ENCODE measurements around the gene DEDD2. TPM values are rescaled to one million over a fixed set of nuclear protein-coding genes. Genes with fewer than 3 reads are reported as not detected.

The DEDD2 gene
- total RNA-seq, 1 experiment from 2014 or later = 32.7 TPM

GRCh38 chr19:42156571-42156970, 60.9 kb downstream of the DEDD2 start:
- Histone ChIP-seq H3K4me3 (replicated peaks in 1 of 2; ENCODE audit: low read depth in 1 of 2, low read length in 2 of 2) (no peak overlapping the region), H3K9me3 (ENCODE audit: control insufficient read depth in 1 of 2, insufficient read depth in 1 of 2, low read depth in 1 of 2, low read length in 2 of 2) (no peaks in the 10 kb centered on the region), H3K4me2 (ENCODE audit: low read length) (no peak overlapping the region), H3K27ac (ENCODE audit: low read depth, low read length) (no peak overlapping the region), H3K27me3 (ENCODE audit: insufficient read depth, low read length) (peaks cover 33% of the 10 kb centered on the region), H4K20me1 (ENCODE audit: insufficient read depth) (no peaks in the 10 kb centered on the region), H3K9ac (ENCODE audit: low read length) (no peak overlapping the region), H3K4me1 (ENCODE audit: control insufficient read depth in 1 of 2, insufficient read depth in 2 of 2, low read length in 2 of 2) (no peaks in the 10 kb centered on the region), H2AFZ (ENCODE audit: low read depth, low read length, poor library complexity, severe bottlenecking) (no peak overlapping the region), H3K36me3 (ENCODE audit: control insufficient read depth in 1 of 2, insufficient read depth in 2 of 2, low read length in 2 of 2) (no peaks in the 10 kb centered on the region), H3K9me2 (ENCODE audit: insufficient read depth) (no peaks in the 10 kb centered on the region), H3K79me2 (ENCODE audit: insufficient read depth, low read length) (no peaks in the 10 kb centered on the region)
- DNase-seq (ENCODE audit: low read depth, low spot score) = no peak
- ChIA-PET POLR2A (no interaction called here), CTCF (no interaction called here), RAD21 (ENCODE audit: low non-redundant PET in 1 of 2, low total read pairs in 2 of 2, uncharacterized antibody in 2 of 2, unreplicated experiment in 2 of 2) (no interaction called here)
- no peak for ATAC-seq
- TF ChIP-seq POLR2A (IDR thresholded peaks at IDR 0.05; ENCODE audit: borderline replicate concordance, extremely low read depth, insufficient read depth, insufficient read length) (no peak), RAD21 (IDR thresholded peaks at IDR 0.05; ENCODE audit: low read depth) (no peak), JUND (IDR thresholded peaks at IDR 0.05) (no peak), EGR1 (IDR thresholded peaks at IDR 0.05; ENCODE audit: low read depth) (no peak), YY1 (IDR thresholded peaks at IDR 0.05; ENCODE audit: extremely low read depth, insufficient replicate concordance, low read depth, low read length) (no peak), FOSL1 (IDR thresholded peaks at IDR 0.05; ENCODE audit: low read depth) (no peak), CBX3 (IDR thresholded peaks at IDR 0.05; ENCODE audit: low read depth) (no peak), CTCF (IDR thresholded peaks at IDR 0.05 in 2 of 3, conservative IDR thresholded peaks at IDR 0.05 in 1 of 3; ENCODE audit: borderline replicate concordance in 1 of 3, insufficient read depth in 1 of 3, low read depth in 2 of 3, low read length in 2 of 3) (no peak)
- intact Hi-C loops (cut with micrococcal nuclease) = no loop called here
- no TSS peak for BruUV-seq (replicated peaks)

- intact Hi-C loops (cut with micrococcal nuclease) = no loop called here
- Histone ChIP-seq H3K9ac (ENCODE audit: low read length) (no peak overlapping the region), H3K4me3 (replicated peaks in 1 of 2; ENCODE audit: low read depth in 1 of 2, low read length in 2 of 2) (no peak overlapping the region), H3K27ac (ENCODE audit: low read depth, low read length) (no peak overlapping the region), H3K4me1 (ENCODE audit: control insufficient read depth in 1 of 2, insufficient read depth in 2 of 2, low read length in 2 of 2) (no peaks in the 10 kb centered on the region), H2AFZ (ENCODE audit: low read depth, low read length, poor library complexity, severe bottlenecking) (no peak overlapping the region), H3K4me2 (ENCODE audit: low read length) (no peak overlapping the region), H3K9me3 (ENCODE audit: control insufficient read depth in 1 of 2, insufficient read depth in 1 of 2, low read depth in 1 of 2, low read length in 2 of 2) (no peaks in the 10 kb centered on the region), H3K79me2 (ENCODE audit: insufficient read depth, low read length) (no peaks in the 10 kb centered on the region), H3K36me3 (ENCODE audit: control insufficient read depth in 1 of 2, insufficient read depth in 2 of 2, low read length in 2 of 2) (no peaks in the 10 kb centered on the region), H4K20me1 (ENCODE audit: insufficient read depth) (no peaks in the 10 kb centered on the region), H3K27me3 (ENCODE audit: insufficient read depth, low read length) (peaks cover 27% of the 10 kb centered on the region), H3K9me2 (ENCODE audit: insufficient read depth) (no peaks in the 10 kb centered on the region)
- ATAC-seq (no peak), DNase-seq (ENCODE audit: low read depth, low spot score) (no peak)
- TF ChIP-seq SIN3A (IDR thresholded peaks at IDR 0.05; ENCODE audit: low read depth) = no peak
- no peak for TF ChIP-seq YY1 (IDR thresholded peaks at IDR 0.05; ENCODE audit: extremely low read depth, insufficient replicate concordance, low read depth, low read length)
- TF ChIP-seq POLR2AphosphoS5 (IDR thresholded peaks at IDR 0.05; ENCODE audit: low read depth, low read length) = no peak
- no peak for TF ChIP-seq CTCF (IDR thresholded peaks at IDR 0.05 in 2 of 3, conservative IDR thresholded peaks at IDR 0.05 in 1 of 3; ENCODE audit: borderline replicate concordance in 1 of 3, insufficient read depth in 1 of 3, low read depth in 2 of 3, low read length in 2 of 3)
- no peak for TF ChIP-seq EGR1 (IDR thresholded peaks at IDR 0.05; ENCODE audit: low read depth)
- TF ChIP-seq EZH2 (IDR thresholded peaks at IDR 0.05) = no peak
- TF ChIP-seq SRF (IDR thresholded peaks at IDR 0.05; ENCODE audit: low read depth) = no peak
- no peak for TF ChIP-seq MAX (IDR thresholded peaks at IDR 0.05)
- TF ChIP-seq CBX3 (IDR thresholded peaks at IDR 0.05; ENCODE audit: low read depth) = no peak
- TF ChIP-seq JUND (IDR thresholded peaks at IDR 0.05) = no peak
- no peak for TF ChIP-seq SP1 (IDR thresholded peaks at IDR 0.05; ENCODE audit: low read depth)
- no peak for TF ChIP-seq ELF1 (IDR thresholded peaks at IDR 0.05; ENCODE audit: borderline replicate concordance, low read depth)
- TF ChIP-seq ATF3 (IDR thresholded peaks at IDR 0.05) = no peak
- RAD21 ChIA-PET (ENCODE audit: low non-redundant PET in 1 of 2, low total read pairs in 2 of 2, uncharacterized antibody in 2 of 2, unreplicated experiment in 2 of 2) = no interaction called here
- CTCF ChIA-PET = no interaction called here
- BruUV-seq (replicated peaks) = no TSS peak
- POLR2A ChIA-PET = no interaction called here
Observed at GRCh38 chr19:42155796-42156195, 61.7 kb downstream of the DEDD2 start.
